Hepatocyte (in vitro differentiated cells): Measurements from ENCODE around the gene CAP1.

Experiments
- EZH2 ChIP-seq: fragments of 200-600 bp; sonication (generic); IDR thresholded peaks from 2 replicates; pipeline ENCODE4 v1.6.1; 2016; ENCODE audit warnings: antibody characterized with exemption, mild to moderate bottlenecking, borderline replicate concordance
- TF ChIP-seq, protein P1 (sequence below): fragments of 200-600 bp; sonication (generic); IDR thresholded peaks from 2 replicates; pipeline ENCODE4 v1.5.1; 2016; ENCODE audit warnings: antibody characterized with exemption, mild to moderate bottlenecking; ENCODE audit not compliant: poor library complexity

DNA sequence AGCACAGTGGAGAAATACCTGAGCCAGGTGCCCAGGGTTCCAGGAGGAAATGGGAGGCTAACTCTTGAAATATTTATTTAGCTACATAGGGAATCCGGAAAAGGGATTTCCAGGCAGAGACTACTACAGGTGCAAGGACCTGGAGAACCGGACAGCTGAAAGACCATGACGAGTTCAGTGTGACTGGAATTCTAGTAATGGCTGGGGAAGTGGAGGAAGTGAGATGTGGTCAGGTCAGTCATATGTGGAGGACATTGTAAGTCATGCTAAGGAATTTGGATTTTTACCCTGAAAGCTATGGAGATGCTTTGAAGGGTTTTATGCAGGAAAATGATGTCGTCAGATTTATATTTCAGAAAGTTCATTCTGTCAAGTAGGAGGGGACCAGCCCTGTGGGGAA, 1.8 kb downstream of the CAP1 start:
- TF ChIP-seq EZH2, result no peak
- TF ChIP-seq, protein P1, sequence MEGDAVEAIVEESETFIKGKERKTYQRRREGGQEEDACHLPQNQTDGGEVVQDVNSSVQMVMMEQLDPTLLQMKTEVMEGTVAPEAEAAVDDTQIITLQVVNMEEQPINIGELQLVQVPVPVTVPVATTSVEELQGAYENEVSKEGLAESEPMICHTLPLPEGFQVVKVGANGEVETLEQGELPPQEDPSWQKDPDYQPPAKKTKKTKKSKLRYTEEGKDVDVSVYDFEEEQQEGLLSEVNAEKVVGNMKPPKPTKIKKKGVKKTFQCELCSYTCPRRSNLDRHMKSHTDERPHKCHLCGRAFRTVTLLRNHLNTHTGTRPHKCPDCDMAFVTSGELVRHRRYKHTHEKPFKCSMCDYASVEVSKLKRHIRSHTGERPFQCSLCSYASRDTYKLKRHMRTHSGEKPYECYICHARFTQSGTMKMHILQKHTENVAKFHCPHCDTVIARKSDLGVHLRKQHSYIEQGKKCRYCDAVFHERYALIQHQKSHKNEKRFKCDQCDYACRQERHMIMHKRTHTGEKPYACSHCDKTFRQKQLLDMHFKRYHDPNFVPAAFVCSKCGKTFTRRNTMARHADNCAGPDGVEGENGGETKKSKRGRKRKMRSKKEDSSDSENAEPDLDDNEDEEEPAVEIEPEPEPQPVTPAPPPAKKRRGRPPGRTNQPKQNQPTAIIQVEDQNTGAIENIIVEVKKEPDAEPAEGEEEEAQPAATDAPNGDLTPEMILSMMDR, result no peak
